Measurements from ENCODE around the gene CRYBG2. TPM values are rescaled to one million over a fixed set of nuclear protein-coding genes. Genes with fewer than 3 reads are reported as not detected.

The CRYBG2 gene
- polyA plus RNA-seq, 1 donor, result 0.65 TPM

DNA sequence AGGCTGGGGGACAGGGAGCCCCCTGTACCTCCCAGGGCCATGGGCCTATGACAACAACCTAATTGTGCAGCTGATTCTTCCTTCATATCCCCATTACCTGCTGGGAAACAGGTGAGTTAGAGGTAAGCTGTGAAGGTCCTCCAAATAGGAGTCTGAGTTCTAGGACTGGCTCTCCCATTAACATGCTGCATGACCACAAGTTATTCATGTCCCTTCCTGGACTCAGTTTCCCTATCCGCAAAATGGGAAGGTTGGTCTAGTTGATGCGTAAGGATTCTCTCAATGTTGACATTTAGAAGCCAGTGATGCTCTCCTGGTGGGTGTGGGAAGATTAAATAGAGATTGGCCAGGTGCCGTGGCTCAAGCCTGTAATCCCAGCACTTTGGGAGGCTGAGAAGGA, 14.6 kb upstream of the CRYBG2 start:
- no peak for DNase-seq

DNA sequence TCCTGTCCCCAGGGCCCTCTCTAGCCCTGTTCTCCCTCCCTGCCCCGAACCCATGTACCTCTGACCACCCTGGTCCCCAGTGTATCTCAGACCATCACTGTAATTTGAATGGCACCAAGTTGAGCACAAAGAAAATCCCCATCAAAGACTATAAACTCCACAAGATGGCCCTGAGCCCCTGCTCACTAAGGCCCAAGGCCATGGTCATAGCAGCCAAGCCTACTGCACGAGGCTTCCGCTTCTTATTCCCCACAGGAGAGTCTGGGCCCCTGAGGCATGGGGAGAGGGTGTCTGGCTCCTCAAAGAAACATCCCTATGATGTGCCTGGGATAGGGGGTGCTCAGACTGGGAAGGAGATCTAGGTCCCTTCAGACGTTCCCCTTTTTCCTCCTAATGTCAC, 14.1 kb upstream of the CRYBG2 start:
- DNase-seq, result no peak

DNA sequence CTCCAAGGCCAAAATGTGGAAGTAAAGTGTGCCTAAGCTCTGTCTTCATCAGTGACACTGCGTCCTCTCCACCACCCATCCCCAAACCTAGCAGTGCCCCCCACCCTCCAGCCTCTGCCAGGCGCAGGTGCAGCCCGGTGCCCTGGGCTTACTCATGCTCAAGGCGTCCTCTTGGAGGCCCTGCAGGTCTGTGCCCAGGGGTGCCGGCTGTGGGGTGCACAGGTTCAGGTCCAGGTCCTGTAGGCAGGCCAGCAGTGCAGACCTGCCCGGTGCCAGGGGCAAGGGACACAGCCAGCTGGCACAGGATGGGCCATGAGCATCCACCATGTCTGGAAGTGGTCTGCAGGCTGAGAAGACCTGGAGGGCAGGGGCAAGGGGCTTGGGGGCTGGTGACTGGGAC, 13.5 kb upstream of the CRYBG2 start:
- DNase-seq, result no peak

DNA sequence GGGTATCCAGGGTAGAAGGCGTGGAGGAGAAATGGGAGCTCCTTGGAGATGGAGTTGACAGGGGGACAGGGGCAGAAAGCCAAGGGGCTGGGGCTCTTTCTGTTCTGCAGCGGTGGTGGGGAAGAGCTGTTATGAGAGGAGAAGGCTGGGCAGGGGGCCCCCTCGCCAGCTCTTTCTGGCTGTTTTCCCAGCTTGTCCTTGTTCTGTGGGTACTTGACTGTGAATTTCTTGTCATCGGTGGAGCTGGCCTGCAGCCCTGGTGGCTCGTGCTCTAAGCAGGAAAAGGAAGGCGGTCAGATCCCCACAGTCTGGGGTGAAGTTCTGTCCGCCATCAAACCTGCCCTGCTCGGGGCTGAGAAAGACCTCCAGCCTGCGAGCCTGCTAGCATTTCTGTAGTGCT, 11.0 kb upstream of the CRYBG2 start:
- no peak for DNase-seq

DNA sequence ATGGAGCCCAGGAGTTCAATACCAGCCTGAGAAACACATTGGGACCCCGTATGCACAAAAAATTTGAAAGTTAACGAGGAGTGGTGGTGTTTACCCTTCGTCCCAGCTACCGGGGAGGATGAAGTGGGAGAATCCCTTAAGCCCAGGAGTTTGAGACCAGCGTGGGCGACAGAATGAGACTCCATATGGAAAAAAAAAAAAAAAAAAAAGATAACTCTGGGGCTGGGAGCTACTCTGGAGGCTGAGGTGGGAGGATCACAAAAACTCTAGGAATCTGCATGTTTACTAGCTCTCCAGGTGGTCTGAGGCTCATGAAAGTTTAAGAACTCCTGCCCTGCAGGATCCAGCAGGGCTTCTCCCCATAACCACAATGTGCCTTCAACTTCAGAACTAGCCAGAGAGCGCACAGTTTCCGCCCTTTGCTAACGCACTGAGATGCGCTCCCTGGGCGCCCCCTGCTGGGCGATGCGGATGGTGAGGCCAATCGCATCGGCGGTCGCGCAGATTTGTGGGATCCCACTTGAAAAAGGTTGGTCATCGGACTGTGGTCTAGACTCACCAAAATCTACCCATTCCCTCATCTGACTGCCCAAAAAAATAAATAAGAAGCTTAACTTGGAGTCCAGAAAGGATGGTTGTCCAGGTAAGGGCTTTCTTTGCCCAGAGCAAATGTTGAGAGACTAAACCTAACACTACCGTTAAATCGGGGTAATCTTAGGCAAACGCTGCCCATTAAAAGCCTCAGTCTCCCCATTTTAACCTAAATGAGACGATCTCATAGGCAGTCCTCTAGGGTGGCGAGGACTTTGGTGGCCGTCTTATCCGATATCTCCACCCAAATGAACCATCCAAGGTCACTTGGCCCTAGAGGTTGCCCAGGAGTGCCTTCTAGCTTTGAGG, 9.9 kb upstream of the CRYBG2 start:
- DNase-seq, result peak; percentile 71

DNA sequence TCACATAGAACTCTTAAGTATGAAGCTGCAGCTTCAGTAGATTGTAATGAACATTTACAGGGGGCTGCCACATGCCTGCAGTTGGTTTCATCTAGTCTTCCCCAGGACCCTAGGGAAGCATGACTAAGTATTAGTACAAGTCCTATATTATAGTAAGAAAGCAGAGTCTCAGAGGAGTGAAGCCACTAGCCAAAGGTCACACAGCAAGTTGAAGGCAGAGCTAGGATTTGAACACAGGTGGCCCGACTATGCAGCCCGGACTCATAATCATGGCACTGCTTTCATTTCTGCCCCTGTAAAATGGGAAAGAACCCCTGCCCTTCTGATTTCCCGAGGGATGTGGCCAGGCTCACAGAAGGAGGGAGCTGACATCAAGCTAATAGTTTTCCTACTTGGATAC, 8.4 kb upstream of the CRYBG2 start:
- DNase-seq, result no peak

DNA sequence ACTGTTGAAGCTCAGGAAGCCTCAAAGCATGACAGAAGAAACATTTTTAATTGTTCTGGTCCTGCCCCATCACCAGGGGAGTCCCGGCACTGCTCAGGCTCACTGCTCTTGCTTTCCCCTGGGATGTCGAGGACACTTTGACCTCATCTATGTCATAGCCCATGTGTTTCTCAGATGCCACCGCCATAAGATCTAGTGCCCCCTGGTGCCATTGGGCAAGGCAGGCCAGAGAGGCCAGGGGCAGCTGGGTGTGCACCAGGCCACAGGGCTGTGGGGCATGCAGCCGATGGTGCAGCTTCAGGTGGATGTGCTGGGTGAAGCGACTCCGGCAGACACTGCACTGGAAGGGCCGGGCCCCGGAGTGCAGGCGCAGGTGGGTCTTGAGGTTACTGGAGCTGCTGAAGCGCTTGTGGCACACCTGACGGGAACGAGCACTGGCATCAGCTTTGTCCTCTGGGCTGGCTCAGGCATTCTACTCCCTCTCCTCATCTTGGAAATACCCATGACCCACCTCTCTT, 7.7 kb upstream of the CRYBG2 start:
- DNase-seq, result no peak

DNA sequence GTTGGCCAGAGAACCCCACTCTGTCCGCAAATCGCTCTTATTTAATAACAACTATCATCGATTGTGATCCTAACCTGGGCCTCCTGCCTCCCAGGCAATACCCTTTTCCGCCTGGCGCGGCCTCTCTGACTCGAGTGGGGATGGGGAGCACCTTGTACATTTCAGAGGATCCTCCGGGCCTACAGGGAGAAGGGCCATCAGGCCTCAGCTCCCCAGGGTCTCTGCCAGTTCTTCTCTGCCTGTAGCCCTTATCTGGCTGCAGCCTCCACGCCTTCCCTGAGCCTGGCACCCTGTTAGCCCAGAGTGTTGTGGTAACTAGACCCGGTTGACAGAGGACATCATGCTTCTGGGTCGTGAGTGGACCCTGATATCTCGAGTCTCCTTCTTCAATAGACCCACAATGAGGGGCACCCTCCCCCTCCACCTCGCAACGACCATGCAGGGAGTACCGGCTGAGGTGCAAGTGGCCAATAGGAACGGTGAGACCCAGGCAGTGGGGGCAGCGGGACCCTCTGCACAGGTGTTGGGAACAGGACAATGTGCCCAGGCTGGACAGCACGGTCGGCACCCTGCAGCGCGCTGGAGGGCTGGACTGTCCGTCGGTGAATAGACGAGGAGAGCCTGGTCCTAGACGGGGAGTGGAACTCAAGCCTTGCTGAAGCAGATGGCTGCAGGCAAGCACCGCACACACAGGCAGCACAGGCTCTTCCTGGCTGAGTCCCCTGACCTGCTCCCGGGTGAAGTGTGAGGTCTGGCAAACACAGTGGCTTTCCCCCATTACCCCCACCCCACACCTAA, 7.1 kb upstream of the CRYBG2 start:
- DNase-seq, result no peak

DNA sequence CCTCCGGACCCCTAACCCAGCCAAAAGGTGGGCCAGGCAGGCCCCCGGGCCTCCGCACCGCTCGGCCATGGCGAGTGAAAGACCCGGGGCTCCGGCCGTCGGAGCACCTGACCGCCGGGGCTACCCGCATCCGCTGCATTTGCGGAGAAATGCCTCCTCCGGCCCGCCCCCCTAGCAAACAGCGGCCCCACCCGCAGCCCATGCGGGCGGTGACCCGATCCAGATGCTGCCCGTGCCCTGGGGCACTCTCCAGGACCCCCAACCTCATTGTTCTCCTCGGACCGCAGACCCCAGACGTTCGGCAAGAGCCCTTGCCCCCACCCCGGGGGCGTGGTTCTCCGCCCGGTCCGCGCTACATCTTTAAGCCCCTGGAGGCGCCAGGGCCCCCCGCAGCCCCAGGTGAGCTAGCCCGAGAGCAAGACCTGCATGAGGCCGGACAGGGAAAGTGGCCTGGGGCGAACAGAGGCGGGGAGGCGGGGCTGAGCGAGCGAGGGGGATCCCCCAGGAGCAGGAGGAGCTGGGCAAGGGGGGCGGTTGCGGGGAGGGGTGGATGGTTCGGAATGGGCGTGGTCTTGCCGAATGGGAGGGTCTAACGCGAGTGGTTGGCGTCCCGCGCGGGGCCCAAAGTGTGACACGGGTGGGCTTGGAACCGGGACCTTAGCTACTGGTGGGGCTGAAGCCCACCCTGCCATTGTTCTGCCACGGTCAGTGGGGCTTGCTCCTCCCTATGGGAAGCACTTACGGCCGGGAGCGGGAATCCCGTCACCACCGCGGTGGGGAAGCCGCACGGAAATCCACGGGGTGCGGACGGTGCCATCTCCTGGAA, 6.3 kb upstream of the CRYBG2 start:
- no peak for DNase-seq

DNA sequence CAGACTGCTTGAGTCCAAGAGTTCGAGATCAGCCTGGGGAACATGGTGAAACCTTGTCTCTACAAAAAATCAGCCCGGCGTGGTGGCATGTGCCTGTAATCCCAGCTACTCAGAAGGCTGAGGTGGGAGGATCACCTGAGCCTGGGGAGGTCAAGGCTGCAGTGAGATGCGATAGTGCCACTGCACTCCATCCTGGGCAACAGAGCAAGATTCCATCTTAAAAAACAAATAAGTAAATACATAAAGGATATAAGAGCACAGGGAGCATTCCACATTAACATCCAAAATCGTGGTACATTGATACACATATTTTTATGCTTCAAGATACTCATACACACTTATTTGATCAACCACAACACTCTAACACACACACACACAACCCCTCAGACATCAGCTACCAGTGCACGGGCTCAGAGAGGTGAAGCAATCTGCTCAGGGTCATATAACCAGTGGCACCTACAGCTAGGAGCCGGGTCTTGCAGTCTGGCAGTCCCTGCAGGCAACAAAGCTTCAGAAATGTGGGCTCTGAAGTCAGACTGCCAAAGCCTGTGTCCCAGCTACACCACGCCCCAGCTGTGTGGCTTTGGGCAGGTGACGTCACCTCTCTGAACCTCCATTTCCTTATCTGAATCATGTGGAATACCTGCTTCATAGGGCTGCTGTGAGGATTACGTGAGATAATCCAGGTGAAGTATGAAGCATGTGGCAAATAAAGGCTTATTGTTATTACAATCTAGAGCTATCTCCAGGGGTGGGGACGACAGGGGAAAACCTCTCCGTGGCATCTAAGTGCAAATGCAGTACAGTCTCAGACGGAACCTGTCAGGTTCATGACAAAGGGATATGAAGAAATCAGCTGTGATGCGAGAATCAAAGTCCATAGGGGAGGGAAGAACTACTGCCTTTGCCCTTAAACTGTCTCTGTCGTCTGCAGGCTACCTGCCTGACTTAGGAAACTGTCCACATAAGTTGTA, 4.8 kb upstream of the CRYBG2 start:
- DNase-seq, result no peak

DNA sequence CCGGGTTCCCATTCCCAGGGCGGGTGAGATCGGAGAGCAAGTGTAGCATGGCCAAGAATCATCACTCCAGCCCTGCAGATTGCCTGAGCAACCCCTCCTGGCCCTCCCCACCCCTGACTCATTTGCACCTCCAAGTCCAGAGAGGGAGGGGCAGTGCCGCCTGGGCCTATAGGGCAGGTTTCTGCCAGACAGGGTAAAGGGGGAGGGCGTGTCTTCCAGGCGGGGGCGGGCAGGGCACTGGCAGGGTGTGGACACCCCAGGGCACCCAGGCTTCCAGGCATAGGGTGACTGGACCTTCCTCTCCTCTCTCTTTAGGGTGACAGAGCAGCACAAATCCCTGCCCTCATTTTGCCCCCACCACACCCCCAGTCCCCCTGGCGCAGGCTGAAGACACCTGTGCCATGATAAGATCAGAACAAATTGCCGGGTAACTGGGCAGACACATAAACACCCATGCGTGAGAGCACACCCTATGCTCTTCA, 3.2 kb upstream of the CRYBG2 start:
- no peak for DNase-seq

DNA sequence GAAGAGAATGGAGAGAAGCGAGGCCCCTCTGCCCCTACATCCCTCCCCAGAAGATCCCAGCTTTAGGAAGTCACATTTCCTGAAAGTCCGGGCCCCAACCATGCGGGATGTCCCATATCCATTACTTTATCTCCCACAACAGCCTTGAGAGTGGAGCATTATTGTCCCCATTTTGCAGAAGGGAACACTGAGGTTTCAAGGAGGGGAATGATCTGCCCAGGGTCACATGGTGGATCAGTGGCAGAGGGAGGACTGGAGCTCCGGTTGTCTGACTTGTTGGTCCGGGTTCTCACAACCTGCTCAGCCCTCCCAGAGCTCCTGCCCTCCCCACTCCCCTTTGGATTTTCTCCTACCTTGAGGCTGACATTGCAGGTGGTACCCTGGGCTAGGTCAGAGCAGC, 2.2 kb upstream of the CRYBG2 start:
- no peak for DNase-seq

DNA sequence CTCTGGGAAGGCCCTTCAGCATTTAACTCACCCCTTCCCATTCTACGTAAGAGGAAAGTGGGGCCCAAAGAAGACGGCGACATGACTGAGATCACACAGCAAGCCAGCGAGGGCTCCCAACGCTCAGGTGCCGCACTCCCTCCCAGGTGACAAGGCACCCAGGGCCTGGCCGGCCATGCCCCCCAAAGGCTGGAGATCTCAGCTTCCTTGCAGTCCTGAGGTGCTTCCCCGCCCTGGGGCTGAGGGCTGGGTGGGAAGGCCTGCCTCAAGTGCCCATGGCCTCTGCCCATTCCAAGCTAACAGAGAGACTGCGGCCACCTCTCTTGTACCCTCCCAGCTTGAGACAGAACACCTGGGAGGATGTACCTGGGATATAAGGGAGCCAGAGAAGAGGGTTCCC, 1.0 kb upstream of the CRYBG2 start:
- no peak for DNase-seq

DNA sequence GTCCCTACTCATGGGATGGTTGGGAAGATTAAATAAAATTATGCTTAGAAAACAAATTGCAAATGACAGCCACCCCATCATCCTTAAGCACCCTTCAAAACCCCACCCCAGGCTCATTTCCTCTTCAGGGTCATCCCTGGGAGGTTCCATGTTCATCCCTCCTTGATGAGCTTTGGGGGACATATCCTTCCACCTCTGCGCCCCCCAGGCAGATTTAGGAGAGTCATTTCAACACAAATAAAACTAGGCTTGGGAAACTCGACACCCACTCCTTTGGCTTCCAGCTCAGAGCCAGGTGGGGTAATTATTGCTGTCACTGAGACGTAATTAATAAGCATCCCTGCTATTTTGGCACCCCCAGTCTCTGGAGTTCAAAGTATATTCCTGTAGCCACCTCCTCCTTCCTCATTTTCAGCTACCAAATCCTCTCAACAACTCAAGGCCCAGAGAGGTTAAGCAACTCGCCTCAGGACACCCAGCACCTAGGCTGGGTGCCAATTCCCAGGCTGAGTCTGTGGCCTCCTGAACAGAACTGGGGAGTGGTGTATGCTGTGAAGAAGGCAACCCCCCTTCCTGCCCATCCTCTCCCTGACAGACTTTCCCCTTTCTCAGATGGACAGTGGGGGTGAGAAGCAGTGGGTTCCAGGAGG, 595 bp downstream of the CRYBG2 start:
- no peak for DNase-seq

DNA sequence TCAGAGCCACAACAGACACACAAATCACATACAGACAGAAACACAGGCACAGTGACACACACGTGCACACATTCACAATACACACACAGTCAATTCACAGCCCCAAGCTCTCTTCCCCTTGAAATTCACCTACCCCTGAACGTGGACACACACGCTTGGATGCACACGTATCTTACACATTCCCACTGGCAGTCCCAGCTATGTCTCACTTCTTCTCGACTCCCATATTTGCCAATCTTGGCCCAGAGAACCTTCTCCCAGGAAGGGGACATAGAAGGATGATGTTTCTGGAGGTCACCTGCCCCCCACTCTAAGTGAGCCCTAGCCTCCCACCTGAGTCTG, 1.6 kb downstream of the CRYBG2 start:
- no peak for DNase-seq

DNA sequence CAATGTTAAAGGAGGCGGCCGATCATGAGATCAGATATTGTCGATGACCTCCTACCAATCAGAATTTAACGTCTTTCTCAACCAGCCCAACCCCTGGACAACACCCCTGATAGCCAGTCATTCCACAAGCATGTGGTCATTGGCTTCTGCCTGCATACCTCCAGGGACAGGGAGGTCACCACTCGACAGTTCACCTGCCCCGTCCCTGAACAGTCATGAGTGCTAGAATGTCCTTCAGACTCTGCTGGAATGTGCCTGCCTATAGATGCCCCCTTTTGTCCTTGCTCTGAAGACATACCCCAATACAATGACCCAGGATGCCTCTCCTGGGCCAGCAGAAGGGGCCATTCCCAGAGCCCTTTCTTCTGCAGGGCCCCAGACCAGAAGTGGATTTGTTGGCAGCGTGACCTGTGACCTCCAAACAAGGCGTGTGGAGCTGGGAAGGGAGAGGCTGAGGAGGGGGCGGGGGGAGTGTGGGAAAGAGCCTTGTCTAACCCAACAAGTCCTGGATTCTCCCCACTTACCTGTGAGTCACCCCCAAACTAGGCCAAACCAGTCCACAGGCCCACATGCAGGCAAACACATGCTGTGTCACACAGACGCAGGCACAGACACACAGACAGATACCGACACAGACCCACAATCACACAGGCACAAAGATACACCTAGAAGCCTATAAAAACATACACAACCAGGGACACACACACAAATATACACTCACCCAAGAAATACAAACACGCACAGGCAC, 2.2 kb downstream of the CRYBG2 start:
- DNase-seq, result no peak

DNA sequence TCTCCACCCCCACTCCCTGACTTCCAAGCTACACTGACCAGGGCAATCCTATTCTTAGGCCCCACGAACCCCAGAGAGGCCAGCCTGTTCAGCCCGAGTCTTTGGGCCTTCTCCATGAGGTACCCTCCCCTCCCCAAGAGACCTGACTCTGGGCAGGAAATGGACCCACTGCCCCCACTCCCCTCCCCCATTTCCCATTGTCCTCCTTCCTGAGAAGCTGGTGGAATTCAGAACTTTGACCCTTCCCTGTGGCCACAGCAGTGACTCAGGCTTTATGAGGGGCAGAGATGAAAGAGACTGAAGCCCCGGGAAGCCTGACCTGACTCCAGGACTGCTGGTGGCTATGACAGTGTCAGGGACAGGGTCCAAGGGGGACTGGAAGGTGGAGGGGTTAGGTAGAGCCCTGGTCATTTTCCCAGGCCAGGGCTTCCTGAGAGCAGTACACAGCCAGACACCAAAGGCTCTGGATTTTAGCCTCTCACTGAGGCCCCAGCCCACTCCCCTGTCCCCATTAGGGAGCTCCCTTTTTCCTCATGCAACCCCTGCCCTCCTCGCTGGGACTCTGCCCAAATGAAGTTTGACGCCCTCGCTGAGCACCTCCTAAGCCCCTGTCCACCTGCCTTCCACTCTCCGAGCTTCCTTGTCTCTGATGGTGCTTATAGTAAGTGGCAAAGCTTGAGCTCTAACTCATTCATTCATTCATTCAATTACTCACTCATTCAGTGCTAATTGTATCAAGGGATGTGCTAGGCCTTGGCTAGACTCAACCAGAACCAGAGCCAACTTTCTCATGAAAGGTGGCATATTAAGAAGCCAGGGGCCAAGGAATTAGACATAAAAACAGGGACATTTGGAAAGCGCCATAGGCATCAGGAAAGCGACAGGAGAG, 3.0 kb downstream of the CRYBG2 start:
- DNase-seq, result no peak

DNA sequence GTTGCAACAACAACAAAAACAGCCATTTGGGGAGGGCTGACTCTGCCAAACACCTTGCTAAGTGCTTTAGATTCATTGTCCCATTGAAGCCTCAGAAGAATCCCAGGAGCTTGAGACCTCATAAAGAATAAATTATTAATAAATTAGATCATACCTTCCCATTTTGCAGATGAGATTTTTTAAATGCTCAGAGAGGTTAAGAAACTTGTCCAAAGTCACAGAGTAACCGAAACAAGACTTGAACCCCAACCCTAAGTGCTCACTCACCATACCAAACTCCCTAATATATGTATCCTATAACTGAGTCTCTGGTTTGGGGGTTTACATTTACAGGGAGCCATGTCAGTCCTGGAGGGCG, 3.6 kb downstream of the CRYBG2 start:
- no peak for DNase-seq

DNA sequence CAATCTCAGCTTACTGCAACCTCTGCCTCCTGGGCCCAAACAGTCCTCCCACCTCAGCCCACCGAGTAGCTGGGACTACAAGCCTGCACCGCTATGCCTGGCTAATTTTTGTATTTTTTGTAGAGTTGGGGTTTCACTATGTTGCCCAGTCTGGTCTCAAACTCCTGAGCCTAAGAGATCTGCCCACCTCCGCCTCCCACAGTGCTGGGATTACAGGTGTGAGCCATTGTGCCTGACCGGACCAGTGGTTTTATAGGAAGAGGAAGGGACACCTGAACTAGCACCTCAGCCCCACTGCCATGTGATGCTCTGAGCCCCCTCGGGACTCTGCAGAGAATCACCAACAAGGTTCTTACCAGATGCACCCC, 4.1 kb downstream of the CRYBG2 start:
- DNase-seq, result no peak
